HepG2 (cell line): ENCODE data around the gene ELP5. TPM values are rescaled to one million over a fixed set of nuclear protein-coding genes. Genes with fewer than 3 reads are reported as not detected.

Experiments
- ARID3A ChIP-seq: IDR thresholded peaks from 2 replicates; pipeline ENCODE4 v1.6.1; 2012; ENCODE audit warnings: low read depth, low read length, improper control_type of control experiment
- HNRNPLL ChIP-seq: fragments of 200-400 bp; formaldehyde crosslinking; IDR thresholded peaks from 2 replicates; pipeline ENCODE4 v1.6.1; 2017; ENCODE audit warnings: mild to moderate bottlenecking, low read depth, low read length; ENCODE audit not compliant: poor library complexity, severe bottlenecking
- JUNB ChIP-seq: sonication (generic); formaldehyde crosslinking; IDR thresholded peaks from 2 replicates; pipeline ENCODE4 v1.8.0; 2022; ENCODE audit warnings: missing genetic modification reagents, mild to moderate bottlenecking, borderline replicate concordance
- MAFK ChIP-seq, 2 experiments: IDR thresholded peaks in 1 of 2; conservative IDR thresholded peaks in 1 of 2; 2 replicates each; pipeline ENCODE4 v1.6.1; 2011; ENCODE audit warnings: improper control_type of control experiment in 2 of 2, low read length in 2 of 2
- NR2F1 ChIP-seq, 2 experiments: fragments of 450-650 bp in 1 of 2; formaldehyde crosslinking in 1 of 2; IDR thresholded peaks; 2 replicates each; pipeline versions ENCODE4 v1.5.0 to v1.6.1; 2016 to 2020; ENCODE audit warnings: mild to moderate bottlenecking in 1 of 2, missing compliant biosample characterization in 1 of 2, missing genetic modification reagents in 1 of 2, moderate library complexity in 1 of 2
- REPIN1 ChIP-seq: sonication (generic); formaldehyde crosslinking; IDR thresholded peaks from 2 replicates; pipeline ENCODE4 v1.8.0; 2022; ENCODE audit warnings: missing genetic modification reagents, low read depth, mild to moderate bottlenecking, borderline replicate concordance
- RFX3 ChIP-seq: IDR thresholded peaks from 2 replicates; pipeline ENCODE4 v1.6.1; 2016; ENCODE audit warnings: missing biosample characterization, missing genetic modification reagents
- ZBTB25 ChIP-seq: IDR thresholded peaks from 2 replicates; pipeline ENCODE4 v1.6.1; 2018; ENCODE audit warnings: missing genetic modification reagents
- ZBTB8A ChIP-seq: sonication (generic); formaldehyde crosslinking; IDR thresholded peaks from 2 replicates; pipeline ENCODE4 v1.4.0; 2020; ENCODE audit warnings: mild to moderate bottlenecking, low read depth, missing genetic modification reagents, borderline replicate concordance
- ZMYM3 ChIP-seq: sonication (generic); formaldehyde crosslinking; IDR thresholded peaks from 2 replicates; pipeline ENCODE4 v1.5.1; 2020; ENCODE audit warnings: mild to moderate bottlenecking, missing genetic modification reagents
- ZNF142 ChIP-seq: sonication (generic); formaldehyde crosslinking; IDR thresholded peaks from 2 replicates; pipeline ENCODE4 v1.4.0; 2020; ENCODE audit warnings: missing genetic modification reagents
- ZNF337 ChIP-seq: sonication (generic); formaldehyde crosslinking; IDR thresholded peaks from 2 replicates; pipeline ENCODE4 v1.5.1; 2020; ENCODE audit warnings: missing genetic modification reagents, low read depth, mild to moderate bottlenecking, borderline replicate concordance
- ZNF574 ChIP-seq: sonication (generic); formaldehyde crosslinking; IDR thresholded peaks from 2 replicates; pipeline ENCODE4 v1.4.0; 2020; ENCODE audit warnings: missing genetic modification reagents
- ZNF703 ChIP-seq: sonication (generic); formaldehyde crosslinking; IDR thresholded peaks from 2 replicates; pipeline ENCODE4 v1.5.1; 2020; ENCODE audit warnings: missing genetic modification reagents, mild to moderate bottlenecking, moderate library complexity, borderline replicate concordance
- ZNF768 ChIP-seq: sonication (generic); formaldehyde crosslinking; IDR thresholded peaks from 2 replicates; pipeline ENCODE4 v1.4.0; 2020; ENCODE audit warnings: missing genetic modification reagents
- ZNF776 ChIP-seq: sonication (generic); formaldehyde crosslinking; IDR thresholded peaks from 2 replicates; pipeline ENCODE4 v1.4.0; 2020; ENCODE audit warnings: mild to moderate bottlenecking, missing genetic modification reagents
- ZNF839 ChIP-seq: sonication (generic); formaldehyde crosslinking; IDR thresholded peaks from 2 replicates; pipeline ENCODE4 v1.4.0; 2020; ENCODE audit warnings: missing genetic modification reagents, mild to moderate bottlenecking, borderline replicate concordance
- polyA plus RNA-seq, 8 experiments: library from polyadenylated mRNA; depleted of rRNA in 3 of 8; stranded (reverse) in 7 of 8; unstranded in 1 of 8; fragments of >200 nt; fragmentation: Illumina TruSeq in 4 of 8; extraction: Trizol in 4 of 8; gene quantifications; 2 replicates each; pipeline versions ENCODE4 v1.2.1 to v1.2.3, GENCODE V29; 2011 to 2016; ENCODE audit warnings: low read depth in 4 of 8, missing spikeins in 1 of 8, mixed read lengths in 1 of 8; ENCODE audit not compliant: insufficient read depth in 1 of 8
- total RNA-seq, 5 experiments: library from RNA; depleted of rRNA; stranded (reverse); fragments of >200 nt; fragmentation: Illumina TruSeq; extraction: Trizol; gene quantifications; 2 replicates each; pipeline ENCODE4 v1.2.3, GENCODE V29; 2016; ENCODE audit warnings: low read depth in 1 of 5

Gene ELP5
- total and polyA plus RNA-seq, 2 of the 13 experiments (the other 11 are each of a cell fraction or from before 2014, with no cell fraction given): 67.6 to 69.8 TPM

- no peak for TF ChIP-seq ZNF142 (CRISPR knock-in tag)
- no peak for TF ChIP-seq RFX3
- no peak for TF ChIP-seq ZNF574 (CRISPR knock-in tag)
- TF ChIP-seq ARID3A: no peak
- TF ChIP-seq ZNF776 (CRISPR knock-in tag): no peak
- no peak for TF ChIP-seq NR2F1 (CRISPR knock-in tag; IDR thresholded peaks at IDR 0.05)
- TF ChIP-seq JUNB (CRISPR knock-in tag): no peak
- TF ChIP-seq MAFK (conservative IDR thresholded peaks at IDR 0.05 in 1 of 2, IDR thresholded peaks at IDR 0.05 in 1 of 2; ENCODE audit: low read length in 2 of 2): no peak
- peak; percentile 36; the same call in 1 of the 2 replicates for TF ChIP-seq ZNF768
- no peak for TF ChIP-seq ZBTB8A (CRISPR knock-in tag)
- TF ChIP-seq ZBTB25: 0 out of 2 replicates have a peak, but pooled peaks have one; percentile 45
- no peak for TF ChIP-seq ZNF337 (CRISPR knock-in tag)
- no peak for TF ChIP-seq HNRNPLL
- no peak for TF ChIP-seq REPIN1
- no peak for TF ChIP-seq ZNF839 (CRISPR knock-in tag)
- TF ChIP-seq ZMYM3 (CRISPR knock-in tag): no peak
- no peak for TF ChIP-seq ZNF703 (CRISPR knock-in tag)
Measured at GRCh38 chr17:7281953-7282751, 30.1 kb downstream of the ELP5 start (continued).
